GM12864 (cell line): ENCODE data around the gene COG2.

Experiments used
- DNase-seq: peaks from one replicate; pipeline ENCODE4 v3.0.0-alpha.2; 2011; ENCODE audit warnings: low read depth
- H3K4me3 ChIP-seq: 2 replicates; pipeline ENCODE4 v1.5.1; 2011; ENCODE audit warnings: mild to moderate bottlenecking, low read depth, low read length, control low read depth
- CTCF ChIP-seq: IDR thresholded peaks from 2 replicates; pipeline ENCODE4 v1.5.1; 2011; ENCODE audit warnings: low read depth, mild to moderate bottlenecking, moderate library complexity, low read length, control low read depth, inconsistent platforms; ENCODE audit errors: missing control alignments

The COG2 gene

GRCh38 chr1:230682274-230682673 lies 40.0 kb downstream of the COG2 start:
- no peak overlapping the region for H3K4me3 ChIP-seq
- TF ChIP-seq CTCF: no peak
- no peak for DNase-seq

GRCh38 chr1:230682882-230683610 lies 40.8 kb downstream of the COG2 start:
- no peak for TF ChIP-seq CTCF
- no peak overlapping the region for H3K4me3 ChIP-seq
- DNase-seq: no peak

GRCh38 chr1:230684146-230684545 lies 41.9 kb downstream of the COG2 start:
- no peak for DNase-seq
- no peak overlapping the region for H3K4me3 ChIP-seq

GRCh38 chr1:230684998-230685397 lies 42.7 kb downstream of the COG2 start:
- no peak for TF ChIP-seq CTCF
- DNase-seq: no peak
- no peak overlapping the region for H3K4me3 ChIP-seq

More at GRCh38 chr1:230684146-230684545, 41.9 kb downstream of the COG2 start:
- no peak for TF ChIP-seq CTCF

GRCh38 chr1:230686747-230687146 lies 44.5 kb downstream of the COG2 start:
- no peak for TF ChIP-seq CTCF
- H3K4me3 ChIP-seq: no peak overlapping the region
- DNase-seq: no peak

- no peak overlapping the region for H3K4me3 ChIP-seq
- TF ChIP-seq CTCF: no peak
- DNase-seq: no peak
Observed at GRCh38 chr1:230690101-230690500, 47.8 kb downstream of the COG2 start.

- no peak overlapping the region for H3K4me3 ChIP-seq
- no peak for DNase-seq
- no peak for TF ChIP-seq CTCF
Observed at GRCh38 chr1:230691615-230692014, 49.3 kb downstream of the COG2 start.
